NCI-H2029 treated with DMSO at 0.1 percent for 48 hours (cell line): ENCODE results near the gene CTXND1.
"Not testable (repeated sequence)": the region's sequence is repeated elsewhere in the genome, so short reads cannot be mapped to it uniquely, and the experiment has no call there.

Experiments
- DNase-seq: peaks from one replicate; lab custom pipeline; 2025; lab: John Stamatoyannopoulos, UW

Gene CTXND1

GRCh38 chr15:80252121-80252518 is at the start of gene CTXND1:
Gene CTXND1 (minus strand): TSS chr15:80252213. CDS start chr15:80201949, 50,264 bp downstream.
- no peak for DNase-seq

GRCh38 chr15:80301472-80301871 is 49.5 kb upstream of the CTXND1 start:
- no peak for DNase-seq

- not testable (repeated sequence) for DNase-seq
Observed at GRCh38 chr15:80295777-80296176, 43.8 kb upstream of the CTXND1 start.

- no peak for DNase-seq
Observed at GRCh38 chr15:80292079-80292478, 40.1 kb upstream of the CTXND1 start.

DNA sequence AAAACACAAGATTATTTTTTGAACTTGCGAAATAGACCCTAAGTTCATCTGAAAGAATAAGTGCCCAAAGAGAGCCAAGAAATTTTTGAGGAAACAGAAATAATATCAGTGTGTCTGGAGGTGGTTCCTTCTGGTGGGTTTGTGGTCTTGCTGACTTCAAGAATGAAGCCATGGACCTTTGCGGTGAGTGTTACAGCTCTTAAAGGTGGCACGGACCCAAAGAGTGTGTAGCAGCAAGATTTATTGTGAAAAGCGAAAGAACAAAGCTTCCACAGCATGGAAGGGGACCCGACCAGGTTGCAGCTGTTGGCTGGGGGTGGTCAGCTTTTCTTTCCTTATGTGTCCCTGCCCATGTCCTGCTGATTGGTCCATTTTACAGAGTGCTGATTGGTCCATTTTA is 38.9 kb upstream of the CTXND1 start:
- not testable (repeated sequence) for DNase-seq

- DNase-seq, result no peak
Observed at GRCh38 chr15:80289528-80290495, 37.8 kb upstream of the CTXND1 start.

DNA sequence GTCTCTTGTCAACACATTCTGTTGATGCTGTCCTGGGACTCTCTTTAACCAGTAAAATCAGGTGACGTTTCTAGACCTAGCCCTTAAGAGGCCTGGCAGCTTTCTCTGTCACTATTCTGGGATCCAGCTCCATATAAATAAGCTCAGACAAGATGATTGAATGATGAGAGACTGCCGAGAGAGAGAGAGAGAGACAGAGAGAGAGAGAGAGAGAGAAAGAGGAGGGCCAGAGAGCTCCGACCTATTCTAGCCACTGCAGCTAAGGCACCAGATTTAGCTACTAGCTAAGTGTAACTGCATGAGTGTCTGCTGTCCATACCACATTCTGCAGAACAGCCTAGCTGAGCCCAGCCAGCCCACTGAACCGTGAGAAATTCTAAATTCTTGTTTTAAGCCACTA is 36.1 kb upstream of the CTXND1 start:
- no peak for DNase-seq

DNA sequence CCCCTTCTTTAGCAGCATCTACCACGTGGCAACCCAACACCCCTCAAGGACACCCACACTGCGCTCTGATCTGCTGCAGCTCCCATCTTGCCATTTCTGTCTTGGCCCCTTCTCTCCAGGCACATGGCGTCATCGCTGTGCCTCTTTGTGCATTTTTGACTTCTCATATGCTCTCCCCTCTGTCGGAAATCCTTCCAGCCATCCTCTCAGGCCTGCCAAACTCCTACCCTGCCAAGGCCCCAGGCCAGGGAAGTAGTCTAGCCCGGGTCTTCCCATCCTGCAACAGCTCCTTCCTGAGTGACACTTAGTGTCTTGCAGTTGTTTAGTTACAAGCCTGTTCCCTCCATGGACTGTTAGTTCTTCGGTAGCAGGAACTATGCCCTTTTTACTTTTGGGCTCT is 34.0 kb upstream of the CTXND1 start:
- no peak for DNase-seq

GRCh38 chr15:80285379-80285778 is 33.4 kb upstream of the CTXND1 start:
- no peak for DNase-seq

GRCh38 chr15:80283531-80283930 is 31.5 kb upstream of the CTXND1 start:
- no peak for DNase-seq

GRCh38 chr15:80277147-80277546 is 25.1 kb upstream of the CTXND1 start:
- no peak for DNase-seq

DNA sequence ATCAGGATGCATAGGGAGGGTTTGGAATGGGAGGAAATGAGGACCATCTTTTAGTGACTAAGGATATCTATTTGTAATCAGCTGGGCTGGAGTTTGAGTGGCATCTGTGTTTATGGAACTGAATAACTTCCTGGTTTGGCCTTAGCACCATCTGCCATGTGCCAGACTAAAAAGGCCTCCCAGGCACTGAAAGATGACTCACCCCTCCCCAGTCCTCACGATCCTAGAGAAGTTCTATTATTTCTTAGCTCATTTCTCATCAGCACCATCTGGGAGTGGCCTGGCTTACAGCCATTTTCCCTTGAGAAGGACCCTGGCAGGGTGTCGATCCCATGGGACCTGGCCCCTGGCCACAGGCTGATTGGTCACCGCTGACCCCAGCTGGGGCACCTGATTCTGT is 23.9 kb upstream of the CTXND1 start:
- no peak for DNase-seq

- DNase-seq, result no peak
Observed at GRCh38 chr15:80274996-80275395, 23.0 kb upstream of the CTXND1 start.

DNA sequence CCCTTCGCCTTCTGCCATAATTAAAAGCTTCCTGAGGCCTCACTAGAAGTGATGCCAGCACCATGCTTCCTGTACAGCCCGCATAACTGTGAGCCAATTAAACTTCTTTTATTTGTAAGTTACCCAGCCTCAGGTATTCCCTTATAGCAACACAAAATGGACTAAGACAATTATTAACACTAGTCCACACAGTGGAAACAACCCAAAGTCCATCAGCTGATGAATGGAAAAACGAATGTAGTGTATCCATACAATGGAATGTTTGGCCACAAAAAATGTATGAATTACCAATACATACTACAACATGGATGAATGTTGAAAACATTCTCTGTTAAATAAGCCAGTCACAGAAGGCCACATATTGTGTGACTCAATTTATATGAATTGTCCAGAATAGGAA is 22.5 kb upstream of the CTXND1 start:
- DNase-seq, result no peak

GRCh38 chr15:80272987-80273386 is 21.0 kb upstream of the CTXND1 start:
- no peak for DNase-seq

DNA sequence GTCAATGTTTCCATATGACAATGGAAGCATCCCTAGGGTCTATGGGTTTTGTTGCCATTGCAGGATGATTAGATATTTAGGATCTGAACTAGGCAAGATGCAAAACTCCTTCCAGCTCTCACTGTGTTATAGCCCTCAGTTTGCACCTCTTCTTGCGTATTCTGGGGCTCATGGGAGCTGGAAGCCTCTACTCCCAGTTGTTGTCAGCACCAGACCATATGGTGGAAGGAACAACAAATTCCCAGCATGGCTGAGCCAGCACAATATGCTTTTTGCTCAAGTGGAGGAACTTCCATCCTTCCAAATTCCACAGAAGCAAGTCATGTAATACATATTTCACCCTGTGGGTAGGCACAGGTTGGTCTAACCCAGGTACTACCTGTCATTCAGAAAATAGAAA is 18.5 kb upstream of the CTXND1 start:
- DNase-seq, result no peak

GRCh38 chr15:80268101-80268500 is 16.1 kb upstream of the CTXND1 start:
- no peak for DNase-seq

DNA sequence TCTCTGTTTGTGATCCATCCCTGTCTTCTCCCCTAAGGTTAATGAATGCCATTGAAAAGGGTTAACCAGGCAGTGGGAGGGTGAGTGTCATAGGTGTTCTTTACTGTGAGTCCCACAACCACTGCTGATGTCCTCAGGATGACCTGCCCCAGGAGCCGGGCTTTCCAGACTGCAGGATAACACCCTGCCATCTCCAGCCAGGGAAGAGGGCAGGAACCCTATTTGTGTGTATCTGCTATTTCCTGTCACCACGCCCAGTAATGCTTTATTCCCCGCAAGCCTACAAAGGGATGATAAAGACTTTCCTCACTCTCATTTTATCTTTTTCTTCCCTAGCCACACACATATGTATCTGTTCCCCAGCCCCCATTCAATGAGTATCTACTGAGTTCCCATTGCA is 15.6 kb upstream of the CTXND1 start:
- DNase-seq, result no peak

- DNase-seq, result no peak
Observed at GRCh38 chr15:80266745-80267144, 14.7 kb upstream of the CTXND1 start.

GRCh38 chr15:80266113-80266512 is 14.1 kb upstream of the CTXND1 start:
- DNase-seq, result no peak

DNA sequence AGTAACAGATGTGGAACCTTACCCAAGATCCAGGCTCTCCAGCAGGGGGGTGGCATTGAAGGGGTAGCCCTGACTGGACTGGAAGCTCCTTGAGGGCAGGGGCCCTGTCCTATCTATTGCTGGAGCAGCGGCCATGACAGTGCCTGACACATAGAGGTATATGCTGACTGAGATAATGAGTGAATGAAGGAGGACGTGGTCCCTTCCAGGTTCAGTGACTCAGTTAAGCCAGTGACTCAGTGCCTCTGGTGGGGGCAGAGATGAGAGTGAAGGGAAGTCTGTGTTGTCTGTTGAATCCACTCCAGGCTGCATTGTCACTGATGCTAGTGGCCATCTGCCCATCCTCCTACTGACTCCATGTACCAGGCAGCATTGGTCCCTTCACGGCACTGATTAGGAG is 13.0 kb upstream of the CTXND1 start:
- DNase-seq, result no peak

DNA sequence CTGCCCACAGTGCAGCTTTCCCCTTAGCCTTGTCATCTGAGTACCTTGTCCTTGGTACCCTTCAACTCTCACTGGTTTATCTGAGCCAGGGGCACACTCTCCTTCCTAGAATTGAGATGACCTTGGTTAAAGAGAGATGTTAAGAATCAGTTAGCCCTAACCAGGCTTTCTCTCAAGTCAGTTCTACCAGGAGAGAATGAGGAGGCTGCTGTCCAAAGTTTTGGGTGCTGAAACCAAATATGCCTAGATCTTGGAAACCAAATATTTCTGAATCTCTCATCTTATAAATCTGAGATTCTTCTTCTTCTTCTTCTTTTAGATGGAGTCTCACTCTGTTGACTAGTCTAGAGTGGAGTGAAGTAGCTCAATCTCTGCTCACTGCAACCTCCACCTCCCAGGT is 12.0 kb upstream of the CTXND1 start:
- DNase-seq, result no peak

DNA sequence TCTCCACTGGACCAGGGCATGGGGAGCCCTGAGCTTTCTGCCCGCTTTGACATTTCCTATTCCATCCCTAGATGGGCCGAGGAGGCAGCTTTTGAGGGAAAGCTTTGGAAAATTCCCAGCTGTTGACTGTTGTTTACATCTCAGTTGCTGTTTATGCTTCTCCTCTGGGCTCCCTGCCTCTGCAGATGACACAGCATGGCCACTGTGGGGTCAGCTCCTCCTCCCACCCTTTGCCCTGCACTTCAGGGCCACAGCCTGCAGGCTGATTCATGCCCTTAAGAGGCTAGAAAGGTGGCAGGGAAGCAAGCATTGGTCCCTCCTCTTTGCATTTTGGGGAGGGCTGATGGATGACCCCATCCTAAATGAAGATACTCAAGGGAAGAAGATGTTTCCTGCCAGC is 8.5 kb upstream of the CTXND1 start:
- no peak for DNase-seq

DNA sequence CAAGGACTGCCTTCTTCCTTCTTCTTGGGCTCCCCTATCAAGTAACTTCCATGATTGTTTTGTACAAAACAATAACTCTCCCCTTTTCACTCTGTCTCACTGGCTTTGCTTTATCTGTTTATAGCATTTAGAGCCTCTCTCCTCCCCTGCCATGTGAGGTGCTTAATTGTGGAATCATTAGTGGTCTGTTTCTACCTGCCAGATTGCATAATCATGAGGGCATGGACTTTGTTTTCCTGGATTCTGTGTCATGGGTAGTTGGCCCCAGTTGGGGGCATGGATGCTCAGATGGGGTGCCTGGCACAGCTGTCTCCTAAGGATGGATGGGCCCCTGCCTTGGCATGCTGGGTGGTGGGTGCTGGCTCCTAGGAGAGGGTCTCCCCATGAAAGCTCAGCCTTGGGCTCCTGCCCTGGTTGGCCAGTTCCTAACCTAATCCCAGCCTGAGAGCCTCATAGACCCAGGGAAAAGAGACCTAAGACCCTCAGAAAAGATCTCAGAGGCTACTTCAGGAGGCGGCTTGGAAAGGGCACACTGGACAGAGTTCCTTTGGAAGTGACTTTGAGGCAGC is 8.0 kb upstream of the CTXND1 start:
- DNase-seq, result no peak
